SK-N-SH (cell line): ENCODE results near the gene ZCCHC14. TPM values are rescaled to one million over a fixed set of nuclear protein-coding genes. Genes with fewer than 3 reads are reported as not detected.

Experiments used
- CTCF ChIA-PET: fragments of 300-600, 350-600 bp; formaldehyde crosslinking; extraction: SDS; loops from one replicate; lab custom pipeline; 2021; lab: Yijun Ruan, JAX
- POLR2A ChIA-PET: fragments of 350-600 bp; sonication (Branson Sonifier 250); formaldehyde crosslinking; extraction: SDS; loops from one replicate; lab custom pipeline; 2020; ENCODE audit warnings: antibody characterized with exemption, inconsistent platforms; lab: Yijun Ruan, JAX
- DNase-seq: peaks from one replicate; pipeline ENCODE4 v3.0.0; 2012
- H2AFZ ChIP-seq: fragments of 200-600 bp; sonication (generic); 2 replicates; pipeline ENCODE4 v1.8.1; 2016; ENCODE audit warnings: antibody characterized with exemption, mild to moderate bottlenecking, low read depth
- H3F3A ChIP-seq: fragments of 200-600 bp; sonication (generic); replicated peaks from 2 replicates; pipeline ENCODE3; 2016; ENCODE audit warnings: antibody characterized with exemption, mild to moderate bottlenecking; ENCODE audit not compliant: insufficient read depth
- H3K27ac ChIP-seq, 2 experiments: fragments of 200-500 bp in 1 of 2; fragments of 200-600 bp in 1 of 2; sonication (Bioruptor generic) in 1 of 2; sonication (generic), shearing (Covaris generic) in 1 of 2; 2 replicates each; pipeline versions ENCODE4 v1.5.1 to v1.6.1; 2014 to 2016; ENCODE audit warnings: low read depth in 2 of 2, inconsistent platforms in 1 of 2, low read length in 1 of 2, mild to moderate bottlenecking in 1 of 2, mixed read lengths in 1 of 2
- H3K27me3 ChIP-seq: fragments of 200-600 bp; sonication (generic), shearing (Covaris generic); 2 replicates; pipeline ENCODE4 v1.6.1; 2016; ENCODE audit warnings: mixed run types; ENCODE audit not compliant: insufficient read depth
- H3K36me3 ChIP-seq, 2 experiments: fragments of 200-500 bp in 1 of 2; fragments of 200-600 bp in 1 of 2; sonication (Bioruptor generic) in 1 of 2; sonication (generic) in 1 of 2; replicated peaks in 1 of 2; 2 replicates each; pipeline versions ENCODE3 to v1.5.1; 2014 to 2016; ENCODE audit warnings: low read length in 1 of 2, mild to moderate bottlenecking in 1 of 2; ENCODE audit not compliant: insufficient read depth in 2 of 2, control insufficient read depth in 1 of 2
- H3K4me1 ChIP-seq, 2 experiments: fragments of 200-500 bp in 1 of 2; fragments of 200-600 bp in 1 of 2; sonication (Bioruptor generic) in 1 of 2; sonication (generic), shearing (Covaris generic) in 1 of 2; 2 replicates each; pipeline versions ENCODE4 v1.5.1 to v1.6.1; 2014 to 2016; ENCODE audit warnings: low read depth in 1 of 2, low read length in 1 of 2, mixed run types in 1 of 2; ENCODE audit not compliant: insufficient read depth in 2 of 2, control insufficient read depth in 1 of 2
- H3K4me2 ChIP-seq: fragments of 200-600 bp; sonication (generic), shearing (Covaris generic); 2 replicates; pipeline ENCODE4 v1.6.1; 2017; ENCODE audit warnings: mixed run types
- H3K4me3 ChIP-seq, 2 experiments: fragments of 200-500 bp in 1 of 2; fragments of 200-600 bp in 1 of 2; sonication (Bioruptor generic) in 1 of 2; sonication (generic), shearing (Covaris generic) in 1 of 2; 2 replicates each; pipeline versions ENCODE4 v1.5.1 to v1.8.1; 2014 to 2016; ENCODE audit warnings: low read depth in 2 of 2, inconsistent platforms in 1 of 2, low read length in 1 of 2, mild to moderate bottlenecking in 1 of 2, mixed read lengths in 1 of 2, moderate library complexity in 1 of 2
- H3K79me2 ChIP-seq: fragments of 200-600 bp; sonication (generic); 2 replicates; pipeline ENCODE4 v1.8.1; 2017; ENCODE audit warnings: mild to moderate bottlenecking; ENCODE audit not compliant: insufficient read depth
- H3K9ac ChIP-seq: fragments of 200-600 bp; sonication (generic); 2 replicates; pipeline ENCODE4 v1.6.1; 2017; ENCODE audit warnings: mixed run types
- H3K9me2 ChIP-seq: fragments of 200-600 bp; sonication (generic); 2 replicates; pipeline ENCODE4 v1.6.1; 2017; ENCODE audit warnings: mixed run types
- H3K9me3 ChIP-seq: fragments of 200-600 bp; sonication (generic); 2 replicates; pipeline ENCODE4 v1.6.1; 2017; ENCODE audit warnings: mixed run types, mild to moderate bottlenecking, moderate library complexity
- H4K20me1 ChIP-seq: fragments of 200-600 bp; sonication (generic); 2 replicates; pipeline ENCODE4 v1.6.1; 2017; ENCODE audit warnings: mild to moderate bottlenecking, mixed run types; ENCODE audit not compliant: insufficient read depth
- CHD2 ChIP-seq: fragments of 150-350 bp; IDR thresholded peaks from 2 replicates; pipeline ENCODE4 v1.6.1; 2018; ENCODE audit warnings: low read length; ENCODE audit not compliant: partially characterized antibody
- EP300 ChIP-seq, 2 experiments: IDR thresholded peaks; 2 replicates each; pipeline versions ENCODE4 v1.4.0 to v1.6.1; 2012; ENCODE audit warnings: borderline replicate concordance in 1 of 2, low read depth in 1 of 2, low read length in 1 of 2
- EZH2phosphoT487 ChIP-seq: fragments of 200-600 bp; sonication (generic); IDR thresholded peaks from 2 replicates; pipeline ENCODE4 v1.6.1; 2017; ENCODE audit warnings: low read depth, mixed run types, mild to moderate bottlenecking, antibody characterized with exemption, moderate library complexity, borderline replicate concordance
- FOSL2 ChIP-seq: IDR thresholded peaks from 2 replicates; pipeline ENCODE4 v1.4.0; 2012; ENCODE audit warnings: low read depth, mild to moderate bottlenecking, moderate library complexity, borderline replicate concordance
- FOXM1 ChIP-seq: IDR thresholded peaks from 2 replicates; pipeline ENCODE4 v1.4.0; 2012; ENCODE audit warnings: low read depth, mild to moderate bottlenecking
- GATA2 ChIP-seq: sonication (generic); formaldehyde crosslinking; IDR thresholded peaks from 2 replicates; pipeline ENCODE4 v1.5.0; 2020; ENCODE audit warnings: mild to moderate bottlenecking, missing genetic modification reagents
- POLR2AphosphoS5 ChIP-seq: IDR thresholded peaks from 2 replicates; pipeline ENCODE4 v1.6.1; 2012; ENCODE audit warnings: low read depth, low read length
- REST ChIP-seq: IDR thresholded peaks from 2 replicates; pipeline ENCODE4 v1.6.1; 2012; ENCODE audit warnings: mild to moderate bottlenecking, low read depth, low read length, moderate library complexity
- RXRA ChIP-seq: IDR thresholded peaks from 2 replicates; pipeline ENCODE4 v1.4.0; 2012; ENCODE audit warnings: low read depth, mild to moderate bottlenecking, borderline replicate concordance
- SMC3 ChIP-seq: IDR thresholded peaks from 2 replicates; pipeline ENCODE4 v1.6.1; 2012; ENCODE audit warnings: low read depth, low read length, improper control_type of control experiment
- TCF12 ChIP-seq: IDR thresholded peaks from 2 replicates; pipeline ENCODE4 v1.4.0; 2012
- WGBS: methylation state at CpG from one replicate; pipeline ENCODE4 v1.1.6; 2017; ENCODE audit warnings: low lambda C conversion rate; 5-methylcytosine and 5-hydroxymethylcytosine counted together
- polyA plus RNA-seq, 3 experiments: library from polyadenylated mRNA; depleted of rRNA; stranded (reverse); fragments of >200 nt; gene quantifications; 2 replicates each; pipeline ENCODE4 v1.2.3, GENCODE V29; 2012
- TF ChIP-seq, protein P1 (sequence below): fragments of 150-350 bp; IDR thresholded peaks from 2 replicates; pipeline ENCODE4 v1.6.1; 2017; ENCODE audit warnings: antibody characterized with exemption, low read length, low read depth, borderline replicate concordance
- TF ChIP-seq, protein P2 (sequence below): IDR thresholded peaks from 2 replicates; pipeline ENCODE4; 2012

ZCCHC14 gene
- polyA plus RNA-seq, 1 of the 3 experiments (the other 2 are of a cell fraction), result 5.7 TPM

- H3F3A ChIP-seq, result peaks cover 2% of the 10 kb centered on the region
- no peak overlapping the region for H3K27ac ChIP-seq
- no peaks in the 10 kb centered on the region for H3K9me2 ChIP-seq
- CTCF ChIA-PET, result no interaction called here
- H4K20me1 ChIP-seq, result no peaks in the 10 kb centered on the region
- POLR2A ChIA-PET, result no interaction called here
- no peak overlapping the region for H2AFZ ChIP-seq
- H3K9me3 ChIP-seq, result no peaks in the 10 kb centered on the region
- no peaks in the 10 kb centered on the region for H3K79me2 ChIP-seq
- no peak for DNase-seq
- H3K4me2 ChIP-seq, result no peak overlapping the region
- no peak overlapping the region for H3K4me3 ChIP-seq
- 77% methylated on average over 24 of the region's 25 CpGs for WGBS
- no peaks in the 10 kb centered on the region for H3K4me1 ChIP-seq
- no peak overlapping the region for H3K9ac ChIP-seq
- TF ChIP-seq REST (no peak), SMC3 (no peak)
- H3K36me3 ChIP-seq, result no peaks in the 10 kb centered on the region
- H3K27me3 ChIP-seq, result no peaks in the 10 kb centered on the region
Measured at GRCh38 chr16:87507351-87508069, 14.7 kb upstream of the ZCCHC14 start.

GRCh38 chr16:87506423-87507350 lies 13.9 kb upstream of the ZCCHC14 start:
- WGBS, result 79% methylated on average over 13 of the region's 13 CpGs
- no peak for DNase-seq
- ChIA-PET POLR2A (no interaction called here), CTCF (no interaction called here)
- Histone ChIP-seq H3K9ac (no peak overlapping the region), H3K4me2 (no peak overlapping the region), H3K27me3 (no peaks in the 10 kb centered on the region), H3K79me2 (no peaks in the 10 kb centered on the region), H3K4me1 (no peaks in the 10 kb centered on the region), H3K27ac (no peak overlapping the region), H3K9me2 (no peaks in the 10 kb centered on the region), H3K4me3 (no peak overlapping the region), H4K20me1 (no peaks in the 10 kb centered on the region), H3K36me3 (no peaks in the 10 kb centered on the region), H2AFZ (no peak overlapping the region), H3F3A (peaks cover 5% of the 10 kb centered on the region), H3K9me3 (no peaks in the 10 kb centered on the region)
- TF ChIP-seq, protein P1, sequence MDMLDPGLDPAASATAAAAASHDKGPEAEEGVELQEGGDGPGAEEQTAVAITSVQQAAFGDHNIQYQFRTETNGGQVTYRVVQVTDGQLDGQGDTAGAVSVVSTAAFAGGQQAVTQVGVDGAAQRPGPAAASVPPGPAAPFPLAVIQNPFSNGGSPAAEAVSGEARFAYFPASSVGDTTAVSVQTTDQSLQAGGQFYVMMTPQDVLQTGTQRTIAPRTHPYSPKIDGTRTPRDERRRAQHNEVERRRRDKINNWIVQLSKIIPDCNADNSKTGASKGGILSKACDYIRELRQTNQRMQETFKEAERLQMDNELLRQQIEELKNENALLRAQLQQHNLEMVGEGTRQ, result no peak
- TF ChIP-seq POLR2AphosphoS5, result no peak
- TF ChIP-seq FOSL2, result no peak
- no peak for TF ChIP-seq FOXM1
- TF ChIP-seq TCF12, result no peak
- no peak for TF ChIP-seq REST
- no peak for TF ChIP-seq EP300 (IDR thresholded peaks at IDR 0.05; ENCODE audit: borderline replicate concordance in 1 of 2, low read depth in 1 of 2, low read length in 1 of 2)
- TF ChIP-seq RXRA, result no peak
- TF ChIP-seq CHD2, result no peak
- no peak for TF ChIP-seq GATA2 (CRISPR knock-in tag)
- TF ChIP-seq, protein P2, sequence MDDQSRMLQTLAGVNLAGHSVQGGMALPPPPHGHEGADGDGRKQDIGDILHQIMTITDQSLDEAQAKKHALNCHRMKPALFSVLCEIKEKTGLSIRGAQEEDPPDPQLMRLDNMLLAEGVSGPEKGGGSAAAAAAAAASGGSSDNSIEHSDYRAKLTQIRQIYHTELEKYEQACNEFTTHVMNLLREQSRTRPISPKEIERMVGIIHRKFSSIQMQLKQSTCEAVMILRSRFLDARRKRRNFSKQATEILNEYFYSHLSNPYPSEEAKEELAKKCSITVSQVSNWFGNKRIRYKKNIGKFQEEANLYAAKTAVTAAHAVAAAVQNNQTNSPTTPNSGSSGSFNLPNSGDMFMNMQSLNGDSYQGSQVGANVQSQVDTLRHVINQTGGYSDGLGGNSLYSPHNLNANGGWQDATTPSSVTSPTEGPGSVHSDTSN, result no peak
- no peak for TF ChIP-seq EZH2phosphoT487
